AG09319 (cell line): ENCODE data around the gene KLHL3.

Experiments
- DNase-seq: peaks from one replicate; pipeline ENCODE4 v3.0.0-alpha.2; 2010; ENCODE audit warnings: low read depth; ENCODE audit errors: extremely low read depth
- TF ChIP-seq, protein P1 (sequence below): IDR thresholded peaks from 2 replicates; pipeline ENCODE4 v1.5.1; 2011; ENCODE audit warnings: low read depth, mild to moderate bottlenecking, inconsistent platforms, low read length, moderate library complexity

Gene KLHL3

DNA sequence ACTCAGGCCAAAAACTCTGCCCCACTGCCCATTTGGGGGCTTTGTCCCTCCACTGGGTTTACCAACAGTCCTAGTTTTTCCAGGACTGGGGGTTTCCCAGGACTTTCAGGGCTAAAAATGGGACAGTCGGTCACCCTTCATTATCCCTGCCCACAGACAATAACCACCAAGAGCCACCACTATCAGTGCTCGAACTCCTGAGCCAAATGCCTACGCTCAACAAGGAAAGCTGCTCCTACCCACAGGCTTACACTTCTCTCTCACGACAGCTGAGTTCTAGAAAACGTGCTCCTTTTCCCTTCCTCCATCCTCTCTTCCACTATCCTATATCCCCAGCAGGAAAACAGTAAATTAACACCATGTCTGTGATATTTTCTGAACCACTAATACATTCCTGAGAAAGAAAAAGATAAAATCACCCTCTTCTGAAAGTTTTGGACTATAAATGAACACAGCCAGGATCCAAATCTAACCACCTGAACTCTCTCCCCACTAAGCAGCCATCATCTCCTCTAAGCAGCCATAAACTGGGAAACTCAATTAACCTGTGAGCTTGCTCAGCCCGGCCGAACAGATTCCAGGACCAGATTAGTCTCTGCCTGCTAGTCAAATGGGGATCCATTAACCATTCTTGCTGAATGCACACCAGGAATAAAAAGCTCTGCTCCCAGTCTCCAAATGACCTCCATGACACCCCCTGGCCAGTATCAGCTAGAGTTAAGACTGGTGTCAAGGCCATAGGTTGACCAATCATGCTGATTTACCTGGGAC is 41.8 kb downstream of the KLHL3 start:
- no peak for DNase-seq
- TF ChIP-seq, protein P1, sequence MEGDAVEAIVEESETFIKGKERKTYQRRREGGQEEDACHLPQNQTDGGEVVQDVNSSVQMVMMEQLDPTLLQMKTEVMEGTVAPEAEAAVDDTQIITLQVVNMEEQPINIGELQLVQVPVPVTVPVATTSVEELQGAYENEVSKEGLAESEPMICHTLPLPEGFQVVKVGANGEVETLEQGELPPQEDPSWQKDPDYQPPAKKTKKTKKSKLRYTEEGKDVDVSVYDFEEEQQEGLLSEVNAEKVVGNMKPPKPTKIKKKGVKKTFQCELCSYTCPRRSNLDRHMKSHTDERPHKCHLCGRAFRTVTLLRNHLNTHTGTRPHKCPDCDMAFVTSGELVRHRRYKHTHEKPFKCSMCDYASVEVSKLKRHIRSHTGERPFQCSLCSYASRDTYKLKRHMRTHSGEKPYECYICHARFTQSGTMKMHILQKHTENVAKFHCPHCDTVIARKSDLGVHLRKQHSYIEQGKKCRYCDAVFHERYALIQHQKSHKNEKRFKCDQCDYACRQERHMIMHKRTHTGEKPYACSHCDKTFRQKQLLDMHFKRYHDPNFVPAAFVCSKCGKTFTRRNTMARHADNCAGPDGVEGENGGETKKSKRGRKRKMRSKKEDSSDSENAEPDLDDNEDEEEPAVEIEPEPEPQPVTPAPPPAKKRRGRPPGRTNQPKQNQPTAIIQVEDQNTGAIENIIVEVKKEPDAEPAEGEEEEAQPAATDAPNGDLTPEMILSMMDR, result no peak

DNA sequence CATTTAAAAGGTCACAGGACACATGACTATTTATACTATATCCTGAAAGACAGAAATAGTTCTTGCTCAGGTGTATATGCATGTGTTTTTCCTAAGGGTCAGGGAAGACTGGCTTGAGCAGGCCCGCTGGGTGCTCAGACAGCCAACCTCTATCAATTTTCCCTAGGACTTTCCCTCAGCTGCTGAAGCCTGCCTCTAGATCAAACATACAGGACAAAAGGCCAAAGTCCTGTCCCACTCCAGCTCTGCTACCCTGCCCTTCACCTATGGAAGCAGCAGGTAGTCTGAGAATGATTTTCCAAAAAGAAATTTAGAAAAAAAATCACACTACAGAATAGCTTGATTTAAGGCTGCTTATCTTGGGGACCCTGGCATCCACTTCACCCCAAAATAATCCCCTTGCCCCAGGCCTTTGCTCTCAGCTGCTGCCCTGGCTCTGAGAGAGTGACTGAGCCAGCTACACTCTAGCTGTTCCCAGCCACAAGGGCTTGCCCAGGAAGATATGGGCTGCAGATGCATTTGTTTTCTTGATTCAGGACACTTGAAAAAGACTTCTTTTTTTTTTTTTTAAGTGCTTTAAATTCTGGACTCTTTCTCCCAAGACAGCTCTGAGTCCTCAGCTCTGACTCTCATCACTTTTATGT is 42.5 kb downstream of the KLHL3 start:
- DNase-seq, result no peak
- TF ChIP-seq, protein P1, result no peak

DNA sequence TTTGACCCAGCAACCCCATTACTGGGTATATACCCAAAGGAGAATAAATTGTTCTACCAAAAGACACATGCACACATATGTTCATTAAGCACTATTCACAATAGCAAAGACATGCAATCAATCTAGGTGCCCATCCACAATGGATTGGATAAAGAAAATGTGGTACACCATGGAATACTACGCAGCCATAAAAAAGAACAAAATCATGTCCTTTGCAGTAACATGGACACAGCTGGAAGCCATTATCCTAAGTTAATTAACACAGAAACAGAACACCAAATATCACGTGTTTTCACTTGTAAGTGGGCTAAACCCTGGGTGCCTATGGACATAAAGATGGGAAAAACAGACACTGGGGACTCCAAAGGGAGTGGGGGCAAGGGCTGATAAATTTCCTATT is 46.6 kb downstream of the KLHL3 start:
- no peak for DNase-seq
- TF ChIP-seq, protein P1, result no peak

DNA sequence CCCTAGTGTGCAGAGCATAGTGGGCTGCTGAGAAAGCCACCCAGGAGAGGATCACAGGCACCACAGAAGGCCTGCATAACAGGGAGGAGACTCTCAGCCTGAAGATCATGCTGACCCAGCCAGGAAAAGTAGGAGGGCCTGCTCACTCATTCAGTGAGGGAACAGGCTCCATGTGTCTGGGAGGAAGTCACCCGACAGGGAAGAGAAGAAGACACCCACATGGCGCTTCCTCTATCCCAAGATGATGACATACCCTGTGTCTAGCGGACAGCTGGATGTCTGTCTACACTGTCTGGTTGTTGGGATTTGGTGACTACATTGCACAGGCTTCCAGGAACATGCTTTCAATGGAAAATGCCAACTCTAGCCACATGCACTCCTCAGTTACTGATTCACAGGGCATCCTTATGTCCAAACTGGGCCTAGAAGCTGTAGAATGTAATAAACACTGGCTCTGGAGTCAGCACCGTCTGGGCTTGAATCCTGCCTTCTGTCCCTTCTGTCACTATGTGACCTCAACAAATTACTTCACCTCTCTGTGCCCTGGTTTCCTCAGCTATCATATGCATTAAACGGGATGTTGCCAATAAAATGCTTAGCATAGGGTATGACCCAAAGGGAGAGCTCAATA is 47.6 kb downstream of the KLHL3 start:
- no peak for DNase-seq
- TF ChIP-seq, protein P1, result no peak

DNA sequence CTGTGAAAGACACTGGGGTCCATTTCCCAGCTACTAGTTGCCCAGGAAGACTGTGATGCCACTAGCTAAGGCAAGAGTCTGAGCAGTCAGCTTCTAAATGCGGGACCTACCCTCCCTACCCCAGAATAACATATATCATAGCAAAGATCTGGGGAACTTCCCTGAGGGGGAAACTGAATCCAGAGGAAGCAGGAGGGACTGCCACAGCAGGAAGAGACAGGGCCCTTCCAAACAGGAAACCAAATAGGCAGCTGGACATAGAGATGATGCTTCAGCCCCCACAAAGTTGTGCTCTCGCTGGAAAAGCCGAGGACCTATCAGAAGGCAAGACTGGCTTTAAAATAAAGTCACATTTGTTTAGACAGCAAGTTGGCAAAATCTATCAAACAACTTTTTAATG is 51.1 kb downstream of the KLHL3 start:
- no peak for DNase-seq
- TF ChIP-seq, protein P1, result no peak

DNA sequence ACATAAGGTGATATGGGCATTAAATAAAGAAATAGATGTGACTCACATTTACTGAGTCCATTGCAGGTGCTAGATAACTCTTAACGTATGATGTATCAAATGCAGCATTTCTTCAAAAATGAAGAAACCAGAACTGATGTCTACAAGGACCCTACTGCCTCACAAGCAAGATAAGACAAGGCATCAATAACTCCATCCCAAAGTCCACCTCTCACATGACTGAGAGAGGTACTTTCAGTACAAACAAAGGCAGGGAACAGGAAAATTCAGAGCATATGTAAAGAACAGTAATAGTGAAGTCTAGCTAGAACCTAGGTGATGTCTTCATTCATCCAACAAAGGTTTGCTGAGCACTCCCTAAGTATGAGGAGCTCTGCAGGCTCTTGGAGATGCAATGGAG is 54.7 kb downstream of the KLHL3 start:
- TF ChIP-seq, protein P1, result no peak
- no peak for DNase-seq

DNA sequence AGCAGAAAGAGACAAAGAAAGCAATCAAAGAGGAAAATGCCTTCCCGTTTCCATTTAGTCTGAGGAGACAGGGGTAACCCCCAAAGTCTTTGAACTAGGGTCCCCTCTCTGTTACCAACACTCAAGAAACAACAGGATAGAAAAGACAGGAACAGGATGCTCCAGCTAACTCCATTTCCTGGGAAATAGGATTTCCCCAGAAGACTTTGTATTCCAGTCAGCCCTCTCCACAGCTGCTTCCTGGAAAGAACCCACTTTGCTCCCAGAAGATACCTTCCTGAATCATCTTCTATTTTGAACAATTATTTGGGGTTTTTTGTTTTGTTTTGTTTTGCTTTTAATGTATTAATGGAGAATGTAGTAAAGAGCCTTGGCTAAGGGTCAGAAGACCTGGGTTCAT is 56.0 kb downstream of the KLHL3 start:
- TF ChIP-seq, protein P1, result no peak
- no peak for DNase-seq
